HEK293T (cell line): Measurements from ENCODE around the gene GNB5.

Experiments used
- BHLHE40 ChIP-seq: fragments of 450-650 bp; IDR thresholded peaks from 2 replicates; pipeline ENCODE4 v1.6.1; 2016; ENCODE audit warnings: mild to moderate bottlenecking, moderate library complexity, borderline replicate concordance
- CTBP1 ChIP-seq: fragments of 450-650 bp; IDR thresholded peaks from 2 replicates; pipeline ENCODE4 v1.6.1; 2016; ENCODE audit warnings: borderline replicate concordance
- FOXA1 ChIP-seq: fragments of 450-650 bp; IDR thresholded peaks from 2 replicates; pipeline ENCODE4 v1.6.1; 2016; ENCODE audit warnings: mild to moderate bottlenecking
- FOXM1 ChIP-seq: fragments of 450-650 bp; IDR thresholded peaks from 2 replicates; pipeline ENCODE4 v1.6.1; 2017; ENCODE audit warnings: mild to moderate bottlenecking, borderline replicate concordance
- ZNF384 ChIP-seq: fragments of 450-650 bp; IDR thresholded peaks from 2 replicates; pipeline ENCODE4 v1.6.1; 2016

DNA sequence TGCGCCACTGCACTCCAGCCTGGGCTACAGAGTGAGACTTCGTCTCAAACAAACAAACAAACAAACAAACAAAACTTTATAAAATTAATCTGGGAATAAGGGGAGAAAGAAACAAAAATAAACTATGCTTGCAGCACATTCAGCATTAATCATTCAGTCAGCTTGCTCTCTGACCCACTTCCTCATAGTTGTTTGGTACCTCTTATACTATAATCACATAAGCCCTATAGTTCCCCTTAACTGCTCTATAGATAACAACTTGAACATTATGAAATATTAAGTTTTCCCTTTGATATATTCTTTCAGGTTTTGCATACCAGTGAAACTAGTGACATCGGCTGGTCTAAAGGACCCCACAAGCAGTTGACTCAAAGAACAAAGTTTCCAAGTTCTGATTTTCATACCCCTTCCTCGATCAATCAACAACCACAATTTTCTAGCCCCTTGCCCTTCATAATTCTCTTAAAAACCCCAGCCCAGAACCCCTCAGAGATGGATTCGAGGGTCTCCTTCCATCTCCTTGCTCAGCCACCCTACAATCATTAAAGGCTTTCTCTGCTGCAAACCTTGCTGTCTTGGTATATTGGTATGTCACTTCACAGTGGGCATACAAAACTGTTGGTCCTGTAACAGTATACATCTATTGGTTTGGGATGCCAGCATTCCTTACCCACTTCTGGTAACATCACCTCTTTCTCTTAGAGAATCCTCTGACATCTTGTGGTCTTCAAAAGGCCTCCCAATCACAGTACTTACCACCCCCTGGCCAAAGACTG is 105.0 kb downstream of the GNB5 start:
- TF ChIP-seq FOXM1 (no peak), CTBP1 (no peak), ZNF384 (no peak), BHLHE40 (no peak), FOXA1 (no peak)
